Measurements from ENCODE around the gene TTLL7. TPM values are rescaled to one million over a fixed set of nuclear protein-coding genes. Genes with fewer than 3 reads are reported as not detected.
A peak's percentile ranks its signal among the peaks of the same experiment; 100 is the strongest.

TTLL7 gene
- total and polyA plus RNA-seq, 7 experiments from 2014 or later = 0.27 to 2.1 (median 1.1) TPM; not detected in 4

DNA sequence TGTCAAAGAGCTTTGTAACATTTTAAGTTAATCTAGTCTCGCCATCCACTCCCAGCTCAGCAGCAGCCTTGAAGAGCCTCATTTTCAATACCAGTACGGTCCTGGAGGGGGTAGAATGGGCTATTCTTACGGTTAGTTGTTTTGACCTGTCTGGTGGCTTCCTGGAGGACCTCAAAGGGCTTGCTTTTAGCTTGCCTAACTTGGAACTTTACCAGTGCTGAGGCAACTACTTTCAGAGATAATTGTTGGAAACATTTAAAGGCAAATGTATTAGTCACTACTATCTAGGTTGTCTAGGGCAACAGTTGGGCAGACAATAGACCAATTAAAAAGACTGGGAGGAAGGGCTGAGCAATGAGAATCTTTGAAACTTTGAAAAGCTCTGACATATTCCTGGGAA is 56.0 kb downstream of the TTLL7 start:
- peaks cover 0 to 27% (median 10%) of the 10 kb centered on the region in 11 donors for H3K9me3 Mint-ChIP-seq
- no peaks in the 10 kb centered on the region for H3K4me1 ChIP-seq (ENCODE audit: control insufficient read depth in 2 of 2, insufficient read depth in 2 of 2, low read length in 2 of 2)
- intact Hi-C loops (cut with micrococcal nuclease) = no loop called here
- no peaks in the 10 kb centered on the region for H3K27me3 ChIP-seq (ENCODE audit: control insufficient read depth in 2 of 2, insufficient read depth in 2 of 2, low read length in 2 of 2)
- DNase-seq (no peak), ATAC-seq (no peak)
- H3K27ac ChIP-seq (ENCODE audit: low read depth, low read length) = no peak overlapping the region
- H3K4me3 ChIP-seq (ENCODE audit: low read length) = no peak overlapping the region
- no peak overlapping the region for H3K27ac Mint-ChIP-seq
- H3K36me3 Mint-ChIP-seq = peaks cover 0 to 7% (median 5%) of the 10 kb centered on the region in 5 donors
- peaks cover 0 to 10% (median 6%) of the 10 kb centered on the region in 5 donors for H3K27me3 Mint-ChIP-seq
- no peak overlapping the region for H3K4me3 Mint-ChIP-seq
- ChIA-PET POLR2A (no interaction called here), CTCF (interaction anchor here (1.8 kb wide), 1 partner anchor 11 kb away, joined by 6 read pairs; no protein-coding TSS in a partner anchor)
- peaks cover 0 to 6% (median 0%) of the 10 kb centered on the region in 3 experiments for H3K9me3 ChIP-seq (ENCODE audit: control insufficient read depth in 2 of 3, low read length in 3 of 3)
- H3K4me1 Mint-ChIP-seq = no peaks in the 10 kb centered on the region
- H3K36me3 ChIP-seq (ENCODE audit: control insufficient read depth in 2 of 3, insufficient read depth in 3 of 3, low read length in 3 of 3) = no peaks in the 10 kb centered on the region

DNA sequence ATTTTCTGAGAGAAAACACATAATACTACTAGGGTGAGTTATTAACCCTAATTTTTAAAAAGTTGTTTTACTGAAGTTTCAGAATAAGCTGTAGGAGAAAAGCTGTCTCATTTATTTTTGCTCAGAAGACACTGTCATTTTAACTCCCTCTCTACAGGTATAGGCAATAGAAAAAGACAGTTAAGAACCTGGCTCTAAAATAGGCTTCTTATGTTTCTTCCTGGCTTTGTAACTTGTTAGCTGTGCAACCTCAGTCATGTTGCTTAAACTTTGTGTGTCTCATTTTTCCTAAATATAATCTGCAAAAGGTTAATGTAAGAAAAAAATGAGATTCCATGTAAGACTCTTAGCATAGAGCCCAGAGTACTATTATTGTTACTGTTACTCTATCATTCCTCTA is 64.4 kb downstream of the TTLL7 start:
- ATAC-seq = no peak
- no peak overlapping the region for H3K4me3 Mint-ChIP-seq
- ChIA-PET CTCF (interaction anchor here (1.4 kb wide), 1 partner anchor 838 kb away, joined by 5 read pairs; no protein-coding TSS in a partner anchor), POLR2A (no interaction called here)
- Histone ChIP-seq H3K9me3 (ENCODE audit: control insufficient read depth in 2 of 3, low read length in 3 of 3) (no peaks in the 10 kb centered on the region), H3K27me3 (ENCODE audit: control insufficient read depth in 2 of 2, insufficient read depth in 2 of 2, low read length in 2 of 2) (no peaks in the 10 kb centered on the region), H3K27ac (ENCODE audit: low read depth, low read length) (no peak overlapping the region), H3K4me1 (ENCODE audit: control insufficient read depth in 2 of 2, insufficient read depth in 2 of 2, low read length in 2 of 2) (no peaks in the 10 kb centered on the region), H3K4me3 (ENCODE audit: low read length) (no peak overlapping the region), H3K36me3 (ENCODE audit: control insufficient read depth in 2 of 3, insufficient read depth in 3 of 3, low read length in 3 of 3) (no peaks in the 10 kb centered on the region)
- no peaks in the 10 kb centered on the region for H3K9me3 Mint-ChIP-seq
- peaks cover 4 to 12% (median 7%) of the 10 kb centered on the region in 5 donors for H3K27me3 Mint-ChIP-seq
- DNase-seq = no peak
- H3K27ac Mint-ChIP-seq = no peak overlapping the region
- intact Hi-C loops (cut with micrococcal nuclease) = loop anchor here in 1 of 2 donors (5.0 kb wide), 1 partner anchor 688 kb away; no protein-coding TSS in a partner anchor
- no peaks in the 10 kb centered on the region for H3K36me3 Mint-ChIP-seq
- H3K4me1 Mint-ChIP-seq = no peaks in the 10 kb centered on the region

DNA sequence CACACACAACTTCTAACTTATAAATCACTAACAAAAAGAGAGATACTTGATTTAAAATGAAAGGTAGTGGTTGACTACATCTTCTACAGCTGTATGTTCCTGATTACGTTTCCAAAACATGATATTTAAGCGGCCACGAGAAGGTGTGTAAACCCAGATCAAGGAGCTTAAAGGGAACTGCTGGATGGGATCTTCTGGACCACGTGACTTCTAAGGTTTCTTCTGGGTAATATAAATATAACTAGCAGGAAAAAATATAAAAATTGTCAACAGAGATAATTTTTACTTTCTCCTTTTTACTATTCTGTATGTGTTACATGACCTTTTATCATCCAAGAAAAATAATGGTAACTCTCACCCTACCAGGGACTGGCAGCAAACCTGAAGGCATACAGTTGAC is 66.2 kb downstream of the TTLL7 start:
- intact Hi-C loops (cut with micrococcal nuclease) = loop anchor here in 1 of 2 donors (5.0 kb wide), 1 partner anchor 690 kb away; no protein-coding TSS in a partner anchor
- POLR2A ChIA-PET = no interaction called here

DNA sequence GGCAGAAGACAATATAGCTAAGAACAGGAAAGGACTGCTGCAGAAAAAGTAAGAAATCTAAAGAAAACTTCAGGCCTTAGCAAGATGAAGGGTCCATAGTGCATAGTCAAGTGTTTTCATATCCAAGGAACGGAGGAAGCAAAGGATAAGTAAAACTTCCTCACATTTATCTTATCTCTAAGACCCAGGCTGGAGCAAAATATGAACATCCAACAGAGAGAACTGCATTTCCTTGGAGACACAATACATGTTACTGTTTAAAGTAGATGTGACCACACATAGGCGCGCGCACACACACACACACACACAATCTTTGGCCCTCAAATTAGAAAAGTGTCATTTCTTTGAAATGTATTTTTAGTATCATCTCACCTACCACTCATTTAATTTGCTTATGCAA is 66.7 kb downstream of the TTLL7 start:
- no peak overlapping the region for H3K27ac ChIP-seq (ENCODE audit: low read depth, low read length)
- Mint-ChIP-seq H3K4me1 (no peaks in the 10 kb centered on the region), H3K4me3 (no peak overlapping the region), H3K27ac (no peak overlapping the region), H3K9me3 (no peaks in the 10 kb centered on the region), H3K36me3 (no peaks in the 10 kb centered on the region), H3K27me3 (peaks cover 4 to 15% (median 7%) of the 10 kb centered on the region in 5 donors)
- ChIA-PET CTCF (interaction anchor here (0.8 to 2.5 kb wide), 10 partner anchors 10 to 1003 kb away, joined by 3 to 15 read pairs (median 4); no protein-coding TSS in a partner anchor), POLR2A (no interaction called here)
- ATAC-seq = no peak
- H3K36me3 ChIP-seq (ENCODE audit: control insufficient read depth in 2 of 3, insufficient read depth in 3 of 3, low read length in 3 of 3) = no peaks in the 10 kb centered on the region
- no peaks in the 10 kb centered on the region for H3K9me3 ChIP-seq (ENCODE audit: control insufficient read depth in 2 of 3, low read length in 3 of 3)
- H3K27me3 ChIP-seq (ENCODE audit: control insufficient read depth in 2 of 2, insufficient read depth in 2 of 2, low read length in 2 of 2) = no peaks in the 10 kb centered on the region
- DNase-seq = no peak
- H3K4me3 ChIP-seq (ENCODE audit: low read length) = no peak overlapping the region
- no peaks in the 10 kb centered on the region for H3K4me1 ChIP-seq (ENCODE audit: control insufficient read depth in 2 of 2, insufficient read depth in 2 of 2, low read length in 2 of 2)
- intact Hi-C loops (cut with micrococcal nuclease) = loop anchor here in 1 of 2 donors (5.0 kb wide), 1 partner anchor 690 kb away; no protein-coding TSS in a partner anchor

More for the DNA sequence above, 66.2 kb downstream of the TTLL7 start:
- H3K27me3 ChIP-seq (ENCODE audit: control insufficient read depth in 2 of 2, insufficient read depth in 2 of 2, low read length in 2 of 2) = no peaks in the 10 kb centered on the region
- Mint-ChIP-seq H3K4me3 (no peak overlapping the region), H3K9me3 (no peaks in the 10 kb centered on the region), H3K27me3 (peaks cover 4 to 14% (median 7%) of the 10 kb centered on the region in 5 donors), H3K4me1 (no peaks in the 10 kb centered on the region), H3K36me3 (no peaks in the 10 kb centered on the region), H3K27ac (no peak overlapping the region)
- DNase-seq (no peak), ATAC-seq (no peak)
- H3K4me3 ChIP-seq (ENCODE audit: low read length) = no peak overlapping the region
- H3K36me3 ChIP-seq (ENCODE audit: control insufficient read depth in 2 of 3, insufficient read depth in 3 of 3, low read length in 3 of 3) = no peaks in the 10 kb centered on the region
- CTCF ChIA-PET = interaction anchor here (1.0 to 2.5 kb wide), 9 partner anchors 10 to 1003 kb away, joined by 3 to 15 read pairs (median 5); no protein-coding TSS in a partner anchor
- no peak overlapping the region for H3K27ac ChIP-seq (ENCODE audit: low read depth, low read length)
- no peaks in the 10 kb centered on the region for H3K4me1 ChIP-seq (ENCODE audit: control insufficient read depth in 2 of 2, insufficient read depth in 2 of 2, low read length in 2 of 2)
- H3K9me3 ChIP-seq (ENCODE audit: control insufficient read depth in 2 of 3, low read length in 3 of 3) = no peaks in the 10 kb centered on the region

DNA sequence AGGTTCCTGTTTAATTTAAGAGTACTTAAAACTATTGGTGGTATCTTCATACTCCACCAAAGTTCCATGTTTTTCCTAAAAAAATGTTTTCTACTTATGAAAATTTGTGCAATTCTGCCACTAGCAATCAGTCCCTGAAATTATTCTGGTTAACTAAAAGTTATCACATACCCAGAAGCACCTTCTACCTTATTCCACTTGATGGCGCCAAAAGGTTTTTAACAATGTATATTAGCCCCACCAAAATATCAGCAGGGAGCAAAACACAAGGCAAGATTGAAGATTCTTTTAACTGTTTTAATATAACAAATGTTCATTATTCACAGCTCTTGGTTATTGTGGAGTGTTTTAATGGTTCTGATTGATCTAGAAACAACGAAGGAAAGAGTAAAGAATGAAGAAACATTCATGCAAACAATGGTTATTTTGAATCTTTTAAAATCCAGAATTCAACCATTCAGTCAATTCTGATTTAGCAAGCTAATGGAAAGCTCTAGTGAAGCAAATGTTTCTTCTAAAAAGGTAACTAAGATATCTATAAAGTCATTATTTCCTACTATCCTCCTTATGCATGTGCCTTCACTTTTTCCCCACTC is 67.2 kb downstream of the TTLL7 start:
- Histone ChIP-seq H3K9me3 (ENCODE audit: control insufficient read depth in 2 of 3, low read length in 3 of 3) (no peaks in the 10 kb centered on the region), H3K4me1 (ENCODE audit: control insufficient read depth in 2 of 2, insufficient read depth in 2 of 2, low read length in 2 of 2) (no peaks in the 10 kb centered on the region), H3K27me3 (ENCODE audit: control insufficient read depth in 2 of 2, insufficient read depth in 2 of 2, low read length in 2 of 2) (no peaks in the 10 kb centered on the region), H3K27ac (ENCODE audit: low read depth, low read length) (no peak overlapping the region), H3K36me3 (ENCODE audit: control insufficient read depth in 2 of 3, insufficient read depth in 3 of 3, low read length in 3 of 3) (no peaks in the 10 kb centered on the region), H3K4me3 (ENCODE audit: low read length) (no peak overlapping the region)
- H3K4me3 Mint-ChIP-seq = no peak overlapping the region
- peak in 7 of 9 donors; percentile 18 to 60 (median 45) for DNase-seq
- H3K36me3 Mint-ChIP-seq = no peaks in the 10 kb centered on the region
- ChIA-PET CTCF (interaction anchor here (0.6 to 2.5 kb wide), 12 partner anchors 11 to 1004 kb away, joined by 3 to 15 read pairs (median 4); no protein-coding TSS in a partner anchor), POLR2A (no interaction called here)
- intact Hi-C loops (cut with micrococcal nuclease) = loop anchor here (1.0 to 5.0 kb wide), 9 partner anchors 191 to 1005 kb away; no protein-coding TSS in a partner anchor
- H3K4me1 Mint-ChIP-seq = no peaks in the 10 kb centered on the region
- H3K9me3 Mint-ChIP-seq = no peaks in the 10 kb centered on the region
- no peak overlapping the region for H3K27ac Mint-ChIP-seq
- ATAC-seq = peak; percentile 79
- H3K27me3 Mint-ChIP-seq = peaks cover 4 to 19% (median 7%) of the 10 kb centered on the region in 5 donors

DNA sequence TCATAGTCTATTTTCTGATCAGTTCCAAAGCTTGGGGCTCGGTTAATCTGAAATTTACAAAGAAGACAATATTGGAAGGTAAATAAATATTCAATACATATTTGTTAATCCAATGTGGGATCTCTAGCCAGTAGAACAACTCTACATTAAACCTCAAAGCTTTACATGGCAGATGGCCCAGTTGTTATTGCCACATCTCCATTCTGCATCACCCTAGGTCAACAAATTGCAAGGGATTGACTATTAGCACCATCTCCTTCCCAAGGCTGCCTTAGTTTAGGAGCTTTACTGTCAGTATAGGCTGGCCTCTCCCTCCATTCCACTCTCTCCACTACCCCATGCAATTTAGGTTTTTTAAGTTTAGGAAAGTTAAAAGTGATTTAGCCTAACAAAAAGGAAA is 69.7 kb downstream of the TTLL7 start:
- H3K4me1 Mint-ChIP-seq = no peaks in the 10 kb centered on the region
- no peak for ATAC-seq
- no peaks in the 10 kb centered on the region for H3K4me1 ChIP-seq (ENCODE audit: control insufficient read depth in 2 of 2, insufficient read depth in 2 of 2, low read length in 2 of 2)
- H3K27me3 ChIP-seq (ENCODE audit: control insufficient read depth in 2 of 2, insufficient read depth in 2 of 2, low read length in 2 of 2) = no peaks in the 10 kb centered on the region
- intact Hi-C loops (cut with micrococcal nuclease) = no loop called here
- no peaks in the 10 kb centered on the region for H3K36me3 ChIP-seq (ENCODE audit: control insufficient read depth in 2 of 3, insufficient read depth in 3 of 3, low read length in 3 of 3)
- H3K4me3 Mint-ChIP-seq = no peak overlapping the region
- ChIA-PET CTCF (interaction anchor here (0.6 to 1.8 kb wide), 4 partner anchors 16 to 521 kb away, joined by 3 to 6 read pairs (median 4); no protein-coding TSS in a partner anchor), POLR2A (no interaction called here)
- H3K27me3 Mint-ChIP-seq = peaks cover 4 to 22% (median 11%) of the 10 kb centered on the region in 5 donors
- H3K9me3 ChIP-seq (ENCODE audit: control insufficient read depth in 2 of 3, low read length in 3 of 3) = no peaks in the 10 kb centered on the region
- no peak overlapping the region for H3K27ac ChIP-seq (ENCODE audit: low read depth, low read length)
- no peaks in the 10 kb centered on the region for H3K9me3 Mint-ChIP-seq
- H3K36me3 Mint-ChIP-seq = no peaks in the 10 kb centered on the region
- H3K27ac Mint-ChIP-seq = no peak overlapping the region
- DNase-seq = no peak
- H3K4me3 ChIP-seq (ENCODE audit: low read length) = no peak overlapping the region
